DOHH2 (cell line): ENCODE data around the gene TTC39C.
A peak's percentile ranks its signal among the peaks of the same experiment; 100 is the strongest.

Experiments used
- H3F3A ChIP-seq: fragments of 200-600 bp; sonication (generic), shearing (Covaris generic); 2 replicates; pipeline ENCODE4 v1.6.0; 2016; ENCODE audit warnings: antibody characterized with exemption, mild to moderate bottlenecking; ENCODE audit not compliant: control insufficient read depth, insufficient read depth
- H3K27ac ChIP-seq: fragments of 200-600 bp; sonication (generic); 2 replicates; pipeline ENCODE4 v1.5.1; 2014; ENCODE audit warnings: low read depth, mild to moderate bottlenecking, low read length, moderate library complexity
- H3K27me3 ChIP-seq: fragments of 200-600 bp; sonication (generic); 2 replicates; pipeline ENCODE4 v1.6.1; 2014; ENCODE audit warnings: mild to moderate bottlenecking, low read length, mixed read lengths; ENCODE audit not compliant: control insufficient read depth
- H3K36me3 ChIP-seq: fragments of 200-600 bp; sonication (generic); 2 replicates; pipeline ENCODE4 v1.6.1; 2014; ENCODE audit warnings: mild to moderate bottlenecking, low read length, moderate library complexity, mixed read lengths; ENCODE audit not compliant: control insufficient read depth
- H3K4me1 ChIP-seq: fragments of 200-600 bp; sonication (generic); 2 replicates; pipeline ENCODE4 v1.6.1; 2014; ENCODE audit warnings: mild to moderate bottlenecking, low read length, mixed read lengths; ENCODE audit not compliant: control insufficient read depth
- H3K4me2 ChIP-seq: fragments of 200-600 bp; sonication (generic); 2 replicates; pipeline ENCODE4 v1.6.0; 2014; ENCODE audit warnings: mild to moderate bottlenecking, low read length, moderate library complexity
- H3K4me3 ChIP-seq: fragments of 200-600 bp; sonication (generic); 2 replicates; pipeline ENCODE4 v1.5.1; 2014; ENCODE audit warnings: mild to moderate bottlenecking, low read length, mixed read lengths
- H3K79me2 ChIP-seq: fragments of 200-600 bp; sonication (generic); 2 replicates; pipeline ENCODE4 v1.6.1; 2014; ENCODE audit warnings: mild to moderate bottlenecking, low read length, mixed read lengths; ENCODE audit not compliant: control insufficient read depth
- H3K9me2 ChIP-seq: fragments of 200-600 bp; sonication (generic); replicated peaks from 2 replicates; pipeline ENCODE4 v1.6.1; 2014; ENCODE audit warnings: mild to moderate bottlenecking, low read length, mixed read lengths; ENCODE audit not compliant: control insufficient read depth
- H3K9me3 ChIP-seq: fragments of 200-600 bp; sonication (generic); 2 replicates; pipeline ENCODE4 v1.6.1; 2014; ENCODE audit warnings: antibody characterized with exemption, low read length, mixed read lengths; ENCODE audit not compliant: control insufficient read depth, insufficient read depth
- H4K20me1 ChIP-seq: fragments of 200-600 bp; sonication (generic); 2 replicates; pipeline ENCODE4 v1.6.0; 2014; ENCODE audit warnings: low read depth, mild to moderate bottlenecking, antibody characterized with exemption, low read length, moderate library complexity; ENCODE audit not compliant: control insufficient read depth, insufficient read depth
- CTCF ChIP-seq: fragments of 200-600 bp; sonication (generic); IDR thresholded peaks from one replicate; pipeline ENCODE4 v1.5.1; 2014; ENCODE audit warnings: antibody characterized with exemption, mild to moderate bottlenecking, low read depth, low read length; ENCODE audit not compliant: poor library complexity, severe bottlenecking
- EZH2phosphoT487 ChIP-seq: fragments of 200-600 bp; sonication (generic); IDR thresholded peaks from 2 replicates; pipeline ENCODE4 v1.6.1; 2017; ENCODE audit warnings: borderline replicate concordance, mild to moderate bottlenecking, antibody characterized with exemption, low read length, moderate library complexity, mixed read lengths

The TTC39C gene

GRCh38 chr18:24009246-24009645 is 5.3 kb upstream of the TTC39C start:
- Histone ChIP-seq H3K4me2 (peak overlapping the region; percentile 82), H3K27me3 (no peaks in the 10 kb centered on the region), H4K20me1 (no peaks in the 10 kb centered on the region), H3K79me2 (no peaks in the 10 kb centered on the region), H3K27ac (peak overlapping the region; percentile 93), H3K36me3 (no peaks in the 10 kb centered on the region), H3K9me3 (no peaks in the 10 kb centered on the region), H3F3A (peaks cover 18% of the 10 kb centered on the region), H3K9me2 (no peaks in the 10 kb centered on the region), H3K4me3 (peak overlapping the region; percentile 66), H3K4me1 (peaks cover 71% of the 10 kb centered on the region)
- TF ChIP-seq CTCF: no peak
- TF ChIP-seq EZH2phosphoT487: no peak

- Histone ChIP-seq H3K4me2 (peak overlapping the region; percentile 82), H3K9me3 (no peaks in the 10 kb centered on the region), H3K9me2 (no peaks in the 10 kb centered on the region), H3K27ac (peak overlapping the region; percentile 93), H3K4me3 (peak overlapping the region; percentile 66), H3K79me2 (peaks cover 2% of the 10 kb centered on the region), H3F3A (peaks cover 18% of the 10 kb centered on the region), H3K27me3 (no peaks in the 10 kb centered on the region), H3K4me1 (peaks cover 66% of the 10 kb centered on the region), H3K36me3 (no peaks in the 10 kb centered on the region), H4K20me1 (no peaks in the 10 kb centered on the region)
- TF ChIP-seq CTCF (no peak), EZH2phosphoT487 (no peak)
Observed at GRCh38 chr18:24009651-24010333, 4.8 kb upstream of the TTC39C start.

GRCh38 chr18:24010673-24011072 is 3.9 kb upstream of the TTC39C start:
- Histone ChIP-seq H3K9me3 (no peaks in the 10 kb centered on the region), H3K27me3 (no peaks in the 10 kb centered on the region), H3F3A (peaks cover 18% of the 10 kb centered on the region), H3K79me2 (peaks cover 10% of the 10 kb centered on the region), H3K4me2 (peak overlapping the region; percentile 82), H3K27ac (peak overlapping the region; percentile 93), H3K9me2 (no peaks in the 10 kb centered on the region), H3K36me3 (peaks cover 3% of the 10 kb centered on the region; the same call in 1 of the 2 replicates), H4K20me1 (no peaks in the 10 kb centered on the region), H3K4me3 (peak overlapping the region; percentile 66), H3K4me1 (peaks cover 62% of the 10 kb centered on the region)
- TF ChIP-seq CTCF (no peak), EZH2phosphoT487 (no peak)
